H1 (cell line): Measurements from ENCODE around the gene TOMM40. TPM values are rescaled to one million over a fixed set of nuclear protein-coding genes. Genes with fewer than 3 reads are reported as not detected.

ENCODE experiments used
- BCL11A ChIP-seq, 2 experiments: IDR thresholded peaks; one replicate each; pipeline ENCODE4 v1.6.1; 2011; ENCODE audit warnings: low read depth in 2 of 2, low read length in 2 of 2, mild to moderate bottlenecking in 2 of 2
- CREB1 ChIP-seq: IDR thresholded peaks from 2 replicates; pipeline ENCODE4 v1.6.1; 2012; ENCODE audit warnings: inconsistent platforms
- CTBP2 ChIP-seq: IDR thresholded peaks from 2 replicates; pipeline ENCODE4 v1.7.0; 2011; ENCODE audit warnings: borderline replicate concordance, mild to moderate bottlenecking, moderate library complexity, mixed read lengths, low read length; ENCODE audit not compliant: insufficient read depth, insufficient read length
- EP300 ChIP-seq, 2 experiments: IDR thresholded peaks; 1 replicate in 1 of 2; 2 replicates in 1 of 2; pipeline ENCODE4 v1.6.1; 2011 to 2012; ENCODE audit warnings: low read depth in 2 of 2, low read length in 2 of 2, mild to moderate bottlenecking in 2 of 2, borderline replicate concordance in 1 of 2, inconsistent platforms in 1 of 2, moderate library complexity in 1 of 2
- EZH2 ChIP-seq: fragments of 200-600 bp; sonication (generic); IDR thresholded peaks from 2 replicates; pipeline ENCODE4 v1.7.1; 2012; ENCODE audit warnings: low read depth, mild to moderate bottlenecking, moderate library complexity, low read length, inconsistent platforms; ENCODE audit not compliant: severe bottlenecking
- KDM1A ChIP-seq: fragments of 200-600, 300-600 bp; sonication (generic); IDR thresholded peaks from 2 replicates; pipeline ENCODE4 v1.7.1; 2016; ENCODE audit warnings: mild to moderate bottlenecking, low read length, borderline replicate concordance
- RAD21 ChIP-seq, 2 experiments: IDR thresholded peaks in 1 of 2; conservative IDR thresholded peaks in 1 of 2; 2 replicates each; pipeline ENCODE4 v1.6.1; 2011; ENCODE audit warnings: low read depth in 2 of 2, low read length in 2 of 2, improper control_type of control experiment in 1 of 2, inconsistent platforms in 1 of 2, mild to moderate bottlenecking in 1 of 2, moderate library complexity in 1 of 2
- SIX5 ChIP-seq: IDR thresholded peaks from 2 replicates; pipeline ENCODE4 v1.6.1; 2011; ENCODE audit warnings: mild to moderate bottlenecking, low read depth, low read length
- SP2 ChIP-seq: IDR thresholded peaks from 2 replicates; pipeline ENCODE4 v1.6.1; 2012; ENCODE audit warnings: mild to moderate bottlenecking, low read length, inconsistent platforms
- TAF7 ChIP-seq: optimal IDR thresholded peaks from 2 replicates; pipeline ENCODE3; 2011; ENCODE audit warnings: low read depth, mild to moderate bottlenecking, inconsistent platforms, low read length, moderate library complexity, borderline replicate concordance
- polyA plus RNA-seq, 7 experiments: library from polyadenylated mRNA; depleted of rRNA in 3 of 7; stranded (reverse) in 5 of 7; unstranded in 2 of 7; fragments of >200 nt in 5 of 7; fragments of 200-250 nt in 2 of 7; gene quantifications; 1 replicate in 5 of 7; 2 replicates in 1 of 7; 4 replicates in 1 of 7; pipeline versions ENCODE4 v1.2.1 to v1.2.3, GENCODE V29; 2011 to 2013; ENCODE audit warnings: missing spikeins in 2 of 7, mixed read lengths in 2 of 7
- total RNA-seq: library from RNA; stranded (reverse); fragmentation: NEBNext Ultra II Directional; extraction: Animal tissue kit (Norgen Biotek cat#: 25700); gene quantifications from 2 replicates; pipeline ENCODE4 v1.2.1, GENCODE V29; 2021
- TF ChIP-seq, protein P1 (sequence below): IDR thresholded peaks from 2 replicates; pipeline ENCODE4 v1.6.1; 2012; ENCODE audit warnings: low read length, inconsistent platforms
- TF ChIP-seq, protein P2 (sequence below): IDR thresholded peaks from 2 replicates; pipeline ENCODE4 v1.6.1; 2011; ENCODE audit warnings: low read length, improper control_type of control experiment
- TF ChIP-seq, protein P3 (sequence below): IDR thresholded peaks from 2 replicates; pipeline ENCODE4 v1.6.1; 2012; ENCODE audit warnings: inconsistent platforms

TOMM40 gene
- total and polyA plus RNA-seq, 2 of the 8 experiments (the other 6 are each of a cell fraction or from before 2014, with no cell fraction given): 154 to 179 TPM

DNA sequence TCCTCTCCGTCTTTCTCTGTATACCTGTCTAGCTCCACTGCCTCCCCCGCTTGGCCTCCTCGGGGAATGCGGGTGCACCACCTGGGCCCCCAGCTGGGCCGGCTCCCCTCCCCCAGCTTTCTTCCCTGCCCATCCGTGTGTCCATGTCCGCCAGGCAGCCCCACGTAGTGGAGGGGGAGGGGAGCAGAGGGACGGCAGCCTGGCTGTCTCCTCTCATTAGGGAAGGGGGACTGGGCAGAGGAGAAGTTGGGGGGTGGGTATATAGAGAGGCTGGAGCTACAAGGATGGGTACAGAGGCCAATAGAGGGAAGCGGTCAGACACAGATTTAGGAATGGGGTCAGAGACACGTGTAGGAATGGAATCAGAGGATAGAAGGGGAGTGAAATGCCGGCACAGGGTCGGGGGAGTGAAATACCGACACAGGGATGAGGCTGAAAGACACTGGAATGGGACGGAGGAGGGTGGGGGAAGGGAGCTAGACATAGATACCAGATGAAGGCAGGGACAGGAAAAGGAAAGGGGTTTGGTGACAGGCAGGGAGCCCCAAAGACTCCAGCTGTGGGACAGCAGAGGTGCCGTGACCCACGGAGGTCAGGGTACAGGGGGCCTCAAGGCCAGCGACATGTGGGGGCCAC, 42.1 kb upstream of the TOMM40 start (continued):
- TF ChIP-seq, protein P1, sequence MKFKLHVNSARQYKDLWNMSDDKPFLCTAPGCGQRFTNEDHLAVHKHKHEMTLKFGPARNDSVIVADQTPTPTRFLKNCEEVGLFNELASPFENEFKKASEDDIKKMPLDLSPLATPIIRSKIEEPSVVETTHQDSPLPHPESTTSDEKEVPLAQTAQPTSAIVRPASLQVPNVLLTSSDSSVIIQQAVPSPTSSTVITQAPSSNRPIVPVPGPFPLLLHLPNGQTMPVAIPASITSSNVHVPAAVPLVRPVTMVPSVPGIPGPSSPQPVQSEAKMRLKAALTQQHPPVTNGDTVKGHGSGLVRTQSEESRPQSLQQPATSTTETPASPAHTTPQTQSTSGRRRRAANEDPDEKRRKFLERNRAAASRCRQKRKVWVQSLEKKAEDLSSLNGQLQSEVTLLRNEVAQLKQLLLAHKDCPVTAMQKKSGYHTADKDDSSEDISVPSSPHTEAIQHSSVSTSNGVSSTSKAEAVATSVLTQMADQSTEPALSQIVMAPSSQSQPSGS: 0 out of 2 replicates have a peak, but pooled peaks have one; percentile 11
- TF ChIP-seq, protein P2, sequence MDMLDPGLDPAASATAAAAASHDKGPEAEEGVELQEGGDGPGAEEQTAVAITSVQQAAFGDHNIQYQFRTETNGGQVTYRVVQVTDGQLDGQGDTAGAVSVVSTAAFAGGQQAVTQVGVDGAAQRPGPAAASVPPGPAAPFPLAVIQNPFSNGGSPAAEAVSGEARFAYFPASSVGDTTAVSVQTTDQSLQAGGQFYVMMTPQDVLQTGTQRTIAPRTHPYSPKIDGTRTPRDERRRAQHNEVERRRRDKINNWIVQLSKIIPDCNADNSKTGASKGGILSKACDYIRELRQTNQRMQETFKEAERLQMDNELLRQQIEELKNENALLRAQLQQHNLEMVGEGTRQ: no peak
- TF ChIP-seq EZH2 (no peak), BCL11A (IDR thresholded peaks at IDR 0.05; ENCODE audit: low read depth in 2 of 2, low read length in 2 of 2) (no peak), CREB1 (peak; percentile 34; the same call in 1 of the 2 replicates), EP300 (IDR thresholded peaks at IDR 0.05; ENCODE audit: borderline replicate concordance in 1 of 2, low read depth in 2 of 2, low read length in 2 of 2) (peak in 1 of 2 experiments; percentile 13; a peak in 1 of 3 replicates), RAD21 (IDR thresholded peaks at IDR 0.05 in 1 of 2, conservative IDR thresholded peaks at IDR 0.05 in 1 of 2; ENCODE audit: low read depth in 2 of 2, low read length in 2 of 2) (no peak), SIX5 (no peak), TAF7 (peak; percentile 49), CTBP2 (peak; percentile 87), SP2 (no peak), KDM1A (peak; percentile 60; the same call in 1 of the 2 replicates)
- TF ChIP-seq, protein P3, sequence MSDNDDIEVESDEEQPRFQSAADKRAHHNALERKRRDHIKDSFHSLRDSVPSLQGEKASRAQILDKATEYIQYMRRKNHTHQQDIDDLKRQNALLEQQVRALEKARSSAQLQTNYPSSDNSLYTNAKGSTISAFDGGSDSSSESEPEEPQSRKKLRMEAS: peak; percentile 4; the same call in 1 of the 2 replicates
